Liver (tissue), 9 donors: ENCODE results near the gene CATSPER1. TPM values are rescaled to one million over a fixed set of nuclear protein-coding genes. Genes with fewer than 3 reads are reported as not detected.

Experiments used
- DNase-seq: peaks from one replicate; pipeline ENCODE4 v3.0.0-alpha.2; 2017; ENCODE audit warnings: low spot score
- H3K27ac ChIP-seq, 2 donors: one replicate each; pipeline ENCODE4 v1.7.0; 2013; ENCODE audit warnings: inconsistent platforms in 2 of 2, low read length in 2 of 2, control low read depth in 1 of 2, low read depth in 1 of 2, mild to moderate bottlenecking in 1 of 2
- H3K27me3 ChIP-seq, 4 donors: one replicate each; pipeline versions ENCODE4 v1.6.1 to v1.7.0; 2013; ENCODE audit warnings: low read length in 3 of 4, inconsistent platforms in 1 of 4, mild to moderate bottlenecking in 1 of 4, moderate library complexity in 1 of 4; ENCODE audit not compliant: control insufficient read depth in 4 of 4, insufficient read depth in 4 of 4
- H3K36me3 ChIP-seq, 4 donors: one replicate each; pipeline versions ENCODE4 v1.6.1 to v1.7.0; 2013; ENCODE audit warnings: low read length in 3 of 4, mild to moderate bottlenecking in 3 of 4, low read depth in 1 of 4, moderate library complexity in 1 of 4; ENCODE audit not compliant: control insufficient read depth in 4 of 4, insufficient read depth in 3 of 4
- H3K4me1 ChIP-seq, 4 donors: one replicate each; pipeline versions ENCODE4 v1.6.1 to v1.7.0; 2013; ENCODE audit warnings: low read length in 3 of 4, mild to moderate bottlenecking in 3 of 4, moderate library complexity in 1 of 4; ENCODE audit not compliant: control insufficient read depth in 4 of 4, insufficient read depth in 4 of 4
- H3K4me3 ChIP-seq, 3 donors: one replicate each; pipeline versions ENCODE4 v1.6.1 to v1.7.0; 2013; ENCODE audit warnings: low read length in 3 of 3, control low read depth in 1 of 3, low read depth in 1 of 3, mild to moderate bottlenecking in 1 of 3
- H3K9ac ChIP-seq, 2 donors: one replicate each; pipeline ENCODE4 v1.7.0; 2013; ENCODE audit warnings: low read length in 2 of 2, mild to moderate bottlenecking in 2 of 2, moderate library complexity in 2 of 2, control low read depth in 1 of 2, low read depth in 1 of 2
- H3K9me3 ChIP-seq, 4 donors: one replicate each; pipeline versions ENCODE4 v1.6.1 to v1.7.0; 2013; ENCODE audit warnings: low read length in 3 of 4; ENCODE audit not compliant: control insufficient read depth in 4 of 4
- FOXA1 ChIP-seq: IDR thresholded peaks from 2 replicates; pipeline ENCODE4 v1.6.1; 2016; ENCODE audit warnings: antibody characterized with exemption
- GABPA ChIP-seq, 2 donors: IDR thresholded peaks in 1 of 2; conservative IDR thresholded peaks in 1 of 2; 2 replicates each; pipeline ENCODE4 v1.6.1; 2016; ENCODE audit warnings: antibody characterized with exemption in 2 of 2, mild to moderate bottlenecking in 1 of 2, moderate library complexity in 1 of 2
- HNF4A ChIP-seq, 2 donors: conservative IDR thresholded peaks; 2 replicates each; pipeline ENCODE4 v1.6.1; 2016; ENCODE audit warnings: antibody characterized with exemption in 2 of 2, mild to moderate bottlenecking in 2 of 2
- HNF4G ChIP-seq: IDR thresholded peaks from 2 replicates; pipeline ENCODE4 v1.6.1; 2016; ENCODE audit warnings: antibody characterized with exemption
- JUND ChIP-seq, 2 donors: IDR thresholded peaks; 2 replicates each; pipeline ENCODE4 v1.6.1; 2016; ENCODE audit warnings: antibody characterized with exemption in 2 of 2
- NR2F2 ChIP-seq: IDR thresholded peaks from 2 replicates; pipeline ENCODE4 v1.6.1; 2016; ENCODE audit warnings: antibody characterized with exemption
- RAD21 ChIP-seq, 2 donors: IDR thresholded peaks; 2 replicates each; pipeline ENCODE4 v1.6.1; 2016; ENCODE audit warnings: antibody characterized with exemption in 2 of 2, mild to moderate bottlenecking in 2 of 2
- RXRA ChIP-seq, 2 donors: IDR thresholded peaks; 2 replicates each; pipeline ENCODE4 v1.6.1; 2017 to 2018; ENCODE audit warnings: antibody characterized with exemption in 2 of 2, mild to moderate bottlenecking in 1 of 2
- SP1 ChIP-seq: IDR thresholded peaks from 2 replicates; pipeline ENCODE4 v1.6.1; 2018; ENCODE audit warnings: antibody characterized with exemption, mild to moderate bottlenecking
- TAF1 ChIP-seq: conservative IDR thresholded peaks from 2 replicates; pipeline ENCODE4 v1.6.1; 2016; ENCODE audit warnings: antibody characterized with exemption, mild to moderate bottlenecking
- YY1 ChIP-seq: IDR thresholded peaks from 2 replicates; pipeline ENCODE4 v1.6.1; 2016; ENCODE audit warnings: antibody characterized with exemption, mild to moderate bottlenecking
- ZBTB33 ChIP-seq: IDR thresholded peaks from 2 replicates; pipeline ENCODE4 v1.6.1; 2016; ENCODE audit warnings: antibody characterized with exemption
- WGBS: extraction: QIAGEN DNeasy Blood & Tissue Kit; methylation state at CpG from one replicate; pipeline ENCODE4 v1.1.7; 2013; 5-methylcytosine and 5-hydroxymethylcytosine counted together
- polyA plus RNA-seq, 2 donors: library from polyadenylated mRNA; stranded (reverse) in 1 of 2; unstranded in 1 of 2; fragments of 200-250 nt in 1 of 2; fragments of >200 nt in 1 of 2; fragmentation: Nextera tagmentation in 1 of 2; extraction: Ambion mirVana in 1 of 2; gene quantifications; one replicate each; pipeline versions ENCODE4 v1.2.1 to v1.2.3, GENCODE V29; 2013 to 2015
- total RNA-seq, 2 donors: library from RNA; depleted of rRNA; stranded (reverse); fragments of >200 nt; gene quantifications; one replicate each; pipeline ENCODE4 v1.2.3, GENCODE V29; 2014
- TF ChIP-seq, protein P1 (sequence below): IDR thresholded peaks from 2 replicates; pipeline ENCODE4 v1.6.1; 2016; ENCODE audit warnings: antibody characterized with exemption, mild to moderate bottlenecking
- TF ChIP-seq, protein P2 (sequence below): fragments of 150-350 bp; IDR thresholded peaks from 2 replicates; pipeline ENCODE4 v1.5.1; 2017; ENCODE audit warnings: improper control_type of control experiment, low read depth, low read length; ENCODE audit not compliant: missing input control
- TF ChIP-seq, protein P3 (sequence below): IDR thresholded peaks from 2 replicates; pipeline ENCODE4 v1.6.1; 2016; ENCODE audit warnings: antibody characterized with exemption
- TF ChIP-seq, protein P4 (sequence below): IDR thresholded peaks from 2 replicates; pipeline ENCODE4 v1.6.1; 2016; ENCODE audit warnings: antibody characterized with exemption
- donor health status: healthy.
- donor health status: healthy.
- donor health status: healthy.
- donor health status: healthy.
- donor health status: healthy.

The CATSPER1 gene
- total and polyA plus RNA-seq, 4 donors: 0.17 TPM; not detected in 3

DNA sequence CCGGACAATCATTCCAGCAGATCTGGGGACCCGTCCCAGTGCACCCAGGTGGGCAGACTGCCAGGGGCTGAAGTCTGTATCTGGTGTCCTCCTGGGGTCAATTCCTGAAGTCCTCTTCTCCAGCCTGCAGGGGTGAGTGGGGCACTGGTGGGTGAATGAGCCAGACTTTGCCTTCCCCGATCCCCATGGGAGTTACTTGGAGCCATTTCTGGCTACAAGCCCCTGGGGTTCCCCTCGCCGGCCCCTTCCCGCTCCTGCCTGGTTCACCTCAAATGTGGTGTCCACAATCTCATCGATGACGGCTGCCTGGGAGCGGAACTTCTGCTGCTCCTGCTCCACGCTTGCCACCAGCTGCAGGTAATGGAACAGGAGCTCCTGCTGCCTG lies 9.5 kb downstream of the CATSPER1 start:
- Histone ChIP-seq H3K9me3 (no peaks in the 10 kb centered on the region), H3K36me3 (no peaks in the 10 kb centered on the region), H3K27me3 (peaks cover 0 to 9% (median 0%) of the 10 kb centered on the region in 4 donors), H3K4me1 (peaks cover 0 to 4% (median 1%) of the 10 kb centered on the region in 4 donors), H3K4me3 (no peak overlapping the region), H3K9ac (no peak overlapping the region), H3K27ac (no peak overlapping the region)
- WGBS: 90% methylated on average over 10 of the region's 10 CpGs
- no peak for DNase-seq
- TF ChIP-seq, protein P1, sequence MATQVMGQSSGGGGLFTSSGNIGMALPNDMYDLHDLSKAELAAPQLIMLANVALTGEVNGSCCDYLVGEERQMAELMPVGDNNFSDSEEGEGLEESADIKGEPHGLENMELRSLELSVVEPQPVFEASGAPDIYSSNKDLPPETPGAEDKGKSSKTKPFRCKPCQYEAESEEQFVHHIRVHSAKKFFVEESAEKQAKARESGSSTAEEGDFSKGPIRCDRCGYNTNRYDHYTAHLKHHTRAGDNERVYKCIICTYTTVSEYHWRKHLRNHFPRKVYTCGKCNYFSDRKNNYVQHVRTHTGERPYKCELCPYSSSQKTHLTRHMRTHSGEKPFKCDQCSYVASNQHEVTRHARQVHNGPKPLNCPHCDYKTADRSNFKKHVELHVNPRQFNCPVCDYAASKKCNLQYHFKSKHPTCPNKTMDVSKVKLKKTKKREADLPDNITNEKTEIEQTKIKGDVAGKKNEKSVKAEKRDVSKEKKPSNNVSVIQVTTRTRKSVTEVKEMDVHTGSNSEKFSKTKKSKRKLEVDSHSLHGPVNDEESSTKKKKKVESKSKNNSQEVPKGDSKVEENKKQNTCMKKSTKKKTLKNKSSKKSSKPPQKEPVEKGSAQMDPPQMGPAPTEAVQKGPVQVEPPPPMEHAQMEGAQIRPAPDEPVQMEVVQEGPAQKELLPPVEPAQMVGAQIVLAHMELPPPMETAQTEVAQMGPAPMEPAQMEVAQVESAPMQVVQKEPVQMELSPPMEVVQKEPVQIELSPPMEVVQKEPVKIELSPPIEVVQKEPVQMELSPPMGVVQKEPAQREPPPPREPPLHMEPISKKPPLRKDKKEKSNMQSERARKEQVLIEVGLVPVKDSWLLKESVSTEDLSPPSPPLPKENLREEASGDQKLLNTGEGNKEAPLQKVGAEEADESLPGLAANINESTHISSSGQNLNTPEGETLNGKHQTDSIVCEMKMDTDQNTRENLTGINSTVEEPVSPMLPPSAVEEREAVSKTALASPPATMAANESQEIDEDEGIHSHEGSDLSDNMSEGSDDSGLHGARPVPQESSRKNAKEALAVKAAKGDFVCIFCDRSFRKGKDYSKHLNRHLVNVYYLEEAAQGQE: no peak
- TF ChIP-seq, protein P2, sequence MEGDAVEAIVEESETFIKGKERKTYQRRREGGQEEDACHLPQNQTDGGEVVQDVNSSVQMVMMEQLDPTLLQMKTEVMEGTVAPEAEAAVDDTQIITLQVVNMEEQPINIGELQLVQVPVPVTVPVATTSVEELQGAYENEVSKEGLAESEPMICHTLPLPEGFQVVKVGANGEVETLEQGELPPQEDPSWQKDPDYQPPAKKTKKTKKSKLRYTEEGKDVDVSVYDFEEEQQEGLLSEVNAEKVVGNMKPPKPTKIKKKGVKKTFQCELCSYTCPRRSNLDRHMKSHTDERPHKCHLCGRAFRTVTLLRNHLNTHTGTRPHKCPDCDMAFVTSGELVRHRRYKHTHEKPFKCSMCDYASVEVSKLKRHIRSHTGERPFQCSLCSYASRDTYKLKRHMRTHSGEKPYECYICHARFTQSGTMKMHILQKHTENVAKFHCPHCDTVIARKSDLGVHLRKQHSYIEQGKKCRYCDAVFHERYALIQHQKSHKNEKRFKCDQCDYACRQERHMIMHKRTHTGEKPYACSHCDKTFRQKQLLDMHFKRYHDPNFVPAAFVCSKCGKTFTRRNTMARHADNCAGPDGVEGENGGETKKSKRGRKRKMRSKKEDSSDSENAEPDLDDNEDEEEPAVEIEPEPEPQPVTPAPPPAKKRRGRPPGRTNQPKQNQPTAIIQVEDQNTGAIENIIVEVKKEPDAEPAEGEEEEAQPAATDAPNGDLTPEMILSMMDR: no peak
- no peak for TF ChIP-seq NR2F2
- TF ChIP-seq, protein P3, sequence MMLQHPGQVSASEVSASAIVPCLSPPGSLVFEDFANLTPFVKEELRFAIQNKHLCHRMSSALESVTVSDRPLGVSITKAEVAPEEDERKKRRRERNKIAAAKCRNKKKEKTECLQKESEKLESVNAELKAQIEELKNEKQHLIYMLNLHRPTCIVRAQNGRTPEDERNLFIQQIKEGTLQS: no peak
- TF ChIP-seq, protein P4, sequence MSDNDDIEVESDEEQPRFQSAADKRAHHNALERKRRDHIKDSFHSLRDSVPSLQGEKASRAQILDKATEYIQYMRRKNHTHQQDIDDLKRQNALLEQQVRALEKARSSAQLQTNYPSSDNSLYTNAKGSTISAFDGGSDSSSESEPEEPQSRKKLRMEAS: no peak
- no peak for TF ChIP-seq JUND (IDR thresholded peaks at IDR 0.05)
- no peak for TF ChIP-seq RAD21 (IDR thresholded peaks at IDR 0.05)
- TF ChIP-seq FOXA1: no peak
- TF ChIP-seq SP1: no peak
- TF ChIP-seq TAF1: no peak
- no peak for TF ChIP-seq HNF4A (conservative IDR thresholded peaks at IDR 0.05)
- no peak for TF ChIP-seq HNF4G
- TF ChIP-seq YY1: no peak
- no peak for TF ChIP-seq GABPA (IDR thresholded peaks at IDR 0.05 in 1 of 2, conservative IDR thresholded peaks at IDR 0.05 in 1 of 2)

DNA sequence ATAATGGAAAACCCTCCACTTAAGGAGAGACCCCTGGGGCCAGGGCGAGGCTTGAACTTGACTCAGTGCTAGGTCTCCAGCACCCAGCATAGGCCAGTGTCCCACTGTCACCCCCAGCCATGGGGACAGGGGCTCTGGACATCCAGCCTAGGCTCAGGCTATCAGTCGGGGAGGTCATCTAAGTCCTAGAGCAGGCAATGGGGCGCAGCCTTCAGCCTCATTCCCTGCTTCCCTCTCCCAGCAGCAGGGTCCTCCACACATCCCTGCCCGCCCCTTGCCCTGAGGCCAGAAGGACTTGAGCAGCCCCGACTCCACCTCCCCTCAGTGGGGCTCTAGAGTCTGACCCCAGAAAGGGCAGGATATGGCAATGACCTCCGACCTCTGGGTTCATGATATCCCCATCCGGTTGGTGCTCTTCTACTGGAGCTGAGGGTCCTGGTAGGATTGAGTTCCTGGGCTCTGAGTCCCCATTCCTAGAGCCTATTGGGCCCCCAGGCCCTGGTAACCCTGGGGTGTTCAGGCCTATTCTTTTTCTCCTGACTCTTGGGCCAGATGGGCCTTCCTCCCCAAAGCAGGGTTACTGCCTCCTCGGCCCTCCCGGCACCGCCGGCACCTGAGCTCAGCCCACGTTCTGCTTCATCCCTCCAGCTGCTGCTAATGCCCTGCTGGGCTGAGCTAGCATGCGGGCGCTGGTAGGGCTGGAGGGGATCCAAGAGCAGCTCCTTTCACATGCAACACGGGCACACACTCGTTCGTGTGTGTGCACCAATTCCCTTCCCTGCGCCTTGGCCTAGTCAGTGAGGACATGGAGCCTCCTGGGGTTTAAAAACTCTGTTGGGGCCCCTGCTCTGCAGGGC lies 10.1 kb downstream of the CATSPER1 start:
- DNase-seq: no peak
- peaks cover 0 to 14% (median 0%) of the 10 kb centered on the region in 4 donors for H3K27me3 ChIP-seq
- H3K4me3 ChIP-seq: no peak overlapping the region
- no peaks in the 10 kb centered on the region for H3K9me3 ChIP-seq
- no peaks in the 10 kb centered on the region for H3K36me3 ChIP-seq
- H3K27ac ChIP-seq: no peak overlapping the region
- peaks cover 0 to 4% (median 1%) of the 10 kb centered on the region in 4 donors for H3K4me1 ChIP-seq
- WGBS: 88% methylated on average over 18 of the region's 18 CpGs
- no peak overlapping the region for H3K9ac ChIP-seq
- no peak for TF ChIP-seq SP1
- no peak for TF ChIP-seq NR2F2
- TF ChIP-seq JUND (IDR thresholded peaks at IDR 0.05): no peak
- TF ChIP-seq ZBTB33: no peak
- TF ChIP-seq HNF4G: no peak
- no peak for TF ChIP-seq RXRA (IDR thresholded peaks at IDR 0.05)
- TF ChIP-seq, protein P2: no peak
- TF ChIP-seq HNF4A (conservative IDR thresholded peaks at IDR 0.05): no peak
- no peak for TF ChIP-seq RAD21 (IDR thresholded peaks at IDR 0.05)
- TF ChIP-seq, protein P1: no peak
